Measurements from ENCODE around the gene EPB41L4A.

Gene EPB41L4A

GRCh38 chr5:112141582-112141981 is 277.5 kb downstream of the EPB41L4A start:
- no peak overlapping the region for H3K27ac ChIP-seq (ENCODE audit: low read length)
- no peaks in the 10 kb centered on the region for H3K36me3 ChIP-seq (ENCODE audit: control insufficient read depth in 2 of 2, insufficient read depth in 2 of 2, low read length in 2 of 2)
- H3K4me1 ChIP-seq (ENCODE audit: control insufficient read depth, insufficient read depth, low read length), result peaks cover 2% of the 10 kb centered on the region
- H3K4me3 ChIP-seq (ENCODE audit: low read length in 2 of 2), result no peak overlapping the region
- no peak overlapping the region for H3K9ac ChIP-seq (ENCODE audit: low read length in 2 of 2)
- H3K27me3 ChIP-seq (ENCODE audit: control insufficient read depth in 1 of 2, insufficient read depth in 2 of 2, low read length in 2 of 2), result no peaks in the 10 kb centered on the region
- no peaks in the 10 kb centered on the region for H3K9me3 ChIP-seq (ENCODE audit: control insufficient read depth in 2 of 2, low read length in 2 of 2)

DNA sequence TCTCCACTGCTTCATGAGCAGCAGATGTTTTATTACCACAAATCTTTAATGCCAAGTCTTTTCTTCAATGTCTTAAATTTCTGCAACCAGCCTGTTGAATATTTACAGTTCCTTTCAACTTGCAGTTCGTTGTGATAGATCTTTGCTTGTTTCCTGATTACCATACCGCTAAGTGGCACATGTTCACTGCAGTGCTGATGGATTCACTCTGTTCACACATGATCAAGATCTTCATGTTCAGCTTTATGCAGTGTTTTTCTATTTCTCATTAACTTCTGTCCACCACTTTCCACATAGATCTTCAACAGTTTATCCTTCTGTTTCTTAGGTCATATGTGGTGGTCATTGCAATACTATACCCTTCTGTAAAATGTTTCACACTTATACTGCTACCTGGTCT is 280.6 kb downstream of the EPB41L4A start:
- Histone ChIP-seq H3K4me3 (ENCODE audit: low read length in 2 of 2) (no peak overlapping the region), H3K4me1 (ENCODE audit: control insufficient read depth, insufficient read depth, low read length) (peaks cover 2% of the 10 kb centered on the region), H3K9me3 (ENCODE audit: control insufficient read depth in 2 of 2, low read length in 2 of 2) (no peaks in the 10 kb centered on the region), H3K9ac (ENCODE audit: low read length in 2 of 2) (no peak overlapping the region), H3K36me3 (ENCODE audit: control insufficient read depth in 2 of 2, insufficient read depth in 2 of 2, low read length in 2 of 2) (no peaks in the 10 kb centered on the region), H3K27me3 (ENCODE audit: control insufficient read depth in 1 of 2, insufficient read depth in 2 of 2, low read length in 2 of 2) (no peaks in the 10 kb centered on the region), H3K27ac (ENCODE audit: low read length) (no peak overlapping the region)

DNA sequence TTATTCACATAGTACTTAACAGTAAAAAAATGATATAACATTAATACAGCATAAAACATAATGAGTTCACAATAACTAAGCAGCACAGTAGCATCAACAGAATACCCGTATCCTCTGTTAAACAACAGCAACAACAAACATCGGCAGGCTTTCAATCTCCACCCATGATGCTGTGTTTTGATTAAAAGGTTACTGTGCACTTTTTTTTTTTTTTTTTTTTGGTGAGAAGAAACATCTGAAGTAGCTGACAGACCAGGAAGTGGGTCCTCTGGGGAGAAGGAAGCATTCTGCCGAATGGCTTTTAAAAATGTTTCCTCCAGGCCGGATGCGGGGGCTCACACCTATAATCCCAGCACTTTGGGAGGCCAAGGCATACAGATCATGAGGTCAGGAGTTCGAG is 282.3 kb downstream of the EPB41L4A start:
- Histone ChIP-seq H3K9me3 (ENCODE audit: control insufficient read depth in 2 of 2, low read length in 2 of 2) (no peaks in the 10 kb centered on the region), H3K36me3 (ENCODE audit: control insufficient read depth in 2 of 2, insufficient read depth in 2 of 2, low read length in 2 of 2) (no peaks in the 10 kb centered on the region), H3K27ac (ENCODE audit: low read length) (no peak overlapping the region), H3K9ac (ENCODE audit: low read length in 2 of 2) (no peak overlapping the region), H3K4me1 (ENCODE audit: control insufficient read depth, insufficient read depth, low read length) (no peaks in the 10 kb centered on the region), H3K4me3 (ENCODE audit: low read length in 2 of 2) (no peak overlapping the region), H3K27me3 (ENCODE audit: control insufficient read depth in 1 of 2, insufficient read depth in 2 of 2, low read length in 2 of 2) (no peaks in the 10 kb centered on the region)

DNA sequence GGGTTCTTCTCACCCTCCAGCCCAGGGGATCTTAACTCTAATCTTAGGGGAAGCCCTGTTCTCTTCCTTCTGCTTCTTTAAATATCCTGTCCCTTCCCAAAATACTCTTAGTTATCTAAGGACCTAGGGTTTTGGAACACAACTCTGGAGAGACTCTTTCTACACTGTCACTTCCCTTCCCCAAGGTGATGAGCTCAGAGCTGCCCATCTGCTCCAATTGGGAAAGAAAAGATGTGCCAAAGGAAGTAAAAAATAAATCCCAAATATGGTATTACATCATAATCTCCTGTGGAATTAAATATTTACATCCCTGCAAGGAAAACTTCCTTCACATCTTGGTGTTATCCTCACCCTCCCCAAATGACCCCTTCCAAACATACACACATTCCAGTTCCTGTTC is 291.2 kb downstream of the EPB41L4A start:
- Histone ChIP-seq H3K27ac (ENCODE audit: low read length) (no peak overlapping the region), H3K9ac (ENCODE audit: low read length in 2 of 2) (no peak overlapping the region), H3K9me3 (ENCODE audit: control insufficient read depth in 2 of 2, low read length in 2 of 2) (no peaks in the 10 kb centered on the region), H3K4me3 (ENCODE audit: low read length in 2 of 2) (no peak overlapping the region), H3K4me1 (ENCODE audit: control insufficient read depth, insufficient read depth, low read length) (no peaks in the 10 kb centered on the region), H3K27me3 (ENCODE audit: control insufficient read depth in 1 of 2, insufficient read depth in 2 of 2, low read length in 2 of 2) (no peaks in the 10 kb centered on the region), H3K36me3 (ENCODE audit: control insufficient read depth in 2 of 2, insufficient read depth in 2 of 2, low read length in 2 of 2) (no peaks in the 10 kb centered on the region)

DNA sequence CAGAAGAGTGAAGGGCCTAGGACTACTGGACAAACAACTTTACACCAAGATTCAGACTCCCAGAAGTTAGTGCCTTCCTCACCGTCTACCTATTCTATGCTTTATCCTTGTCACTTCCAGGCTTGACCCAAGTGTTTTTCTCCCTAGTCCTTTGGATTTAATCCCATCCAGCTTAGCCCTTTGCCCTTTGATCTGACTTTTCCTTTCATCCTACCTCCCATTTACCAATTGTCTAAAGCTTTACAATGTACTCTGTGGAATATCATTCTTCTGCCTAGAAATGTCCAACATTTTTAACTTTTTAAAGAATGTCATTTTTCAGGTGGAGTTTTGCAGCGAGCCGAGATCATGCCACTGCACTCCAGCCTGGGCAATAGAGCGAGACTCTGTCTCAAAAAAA is 292.1 kb downstream of the EPB41L4A start:
- Histone ChIP-seq H3K9me3 (ENCODE audit: control insufficient read depth in 2 of 2, low read length in 2 of 2) (no peaks in the 10 kb centered on the region), H3K9ac (ENCODE audit: low read length in 2 of 2) (no peak overlapping the region), H3K36me3 (ENCODE audit: control insufficient read depth in 2 of 2, insufficient read depth in 2 of 2, low read length in 2 of 2) (no peaks in the 10 kb centered on the region), H3K27me3 (ENCODE audit: control insufficient read depth in 1 of 2, insufficient read depth in 2 of 2, low read length in 2 of 2) (no peaks in the 10 kb centered on the region), H3K4me1 (ENCODE audit: control insufficient read depth, insufficient read depth, low read length) (no peaks in the 10 kb centered on the region), H3K4me3 (ENCODE audit: low read length in 2 of 2) (no peak overlapping the region), H3K27ac (ENCODE audit: low read length) (no peak overlapping the region)

DNA sequence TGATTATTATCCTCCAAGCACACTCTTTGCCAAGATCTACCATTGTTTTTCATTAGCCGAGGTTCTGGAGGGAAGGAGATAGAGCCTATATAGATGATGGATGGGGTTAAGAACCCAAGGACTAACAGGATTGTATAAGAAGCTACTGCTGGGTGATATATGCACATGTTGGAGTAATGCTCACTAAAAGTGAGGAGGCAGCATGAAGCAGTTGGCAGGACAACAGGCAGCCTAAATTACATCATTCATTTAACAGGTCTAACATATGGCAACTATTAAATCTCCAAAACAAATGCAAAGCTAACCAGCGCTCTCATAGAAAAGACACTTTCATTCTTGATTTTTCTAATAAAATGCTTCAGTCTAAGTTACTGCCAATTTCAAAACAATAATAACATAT is 293.2 kb downstream of the EPB41L4A start:
- Histone ChIP-seq H3K27me3 (ENCODE audit: control insufficient read depth in 1 of 2, insufficient read depth in 2 of 2, low read length in 2 of 2) (no peaks in the 10 kb centered on the region), H3K4me3 (ENCODE audit: low read length in 2 of 2) (no peak overlapping the region), H3K27ac (ENCODE audit: low read length) (no peak overlapping the region), H3K36me3 (ENCODE audit: control insufficient read depth in 2 of 2, insufficient read depth in 2 of 2, low read length in 2 of 2) (no peaks in the 10 kb centered on the region), H3K9me3 (ENCODE audit: control insufficient read depth in 2 of 2, low read length in 2 of 2) (peaks cover 0 to 1% of the 10 kb centered on the region in 2 donors), H3K4me1 (ENCODE audit: control insufficient read depth, insufficient read depth, low read length) (no peaks in the 10 kb centered on the region), H3K9ac (ENCODE audit: low read length in 2 of 2) (no peak overlapping the region)

GRCh38 chr5:112124788-112125187 is 294.3 kb downstream of the EPB41L4A start:
- peaks cover 0 to 4% of the 10 kb centered on the region in 2 donors for H3K9me3 ChIP-seq (ENCODE audit: control insufficient read depth in 2 of 2, low read length in 2 of 2)
- no peaks in the 10 kb centered on the region for H3K27me3 ChIP-seq (ENCODE audit: control insufficient read depth in 1 of 2, insufficient read depth in 2 of 2, low read length in 2 of 2)
- no peaks in the 10 kb centered on the region for H3K4me1 ChIP-seq (ENCODE audit: control insufficient read depth, insufficient read depth, low read length)
- H3K4me3 ChIP-seq (ENCODE audit: low read length in 2 of 2), result no peak overlapping the region
- no peaks in the 10 kb centered on the region for H3K36me3 ChIP-seq (ENCODE audit: control insufficient read depth in 2 of 2, insufficient read depth in 2 of 2, low read length in 2 of 2)
- H3K27ac ChIP-seq (ENCODE audit: low read length), result no peak overlapping the region
- H3K9ac ChIP-seq (ENCODE audit: low read length in 2 of 2), result no peak overlapping the region

DNA sequence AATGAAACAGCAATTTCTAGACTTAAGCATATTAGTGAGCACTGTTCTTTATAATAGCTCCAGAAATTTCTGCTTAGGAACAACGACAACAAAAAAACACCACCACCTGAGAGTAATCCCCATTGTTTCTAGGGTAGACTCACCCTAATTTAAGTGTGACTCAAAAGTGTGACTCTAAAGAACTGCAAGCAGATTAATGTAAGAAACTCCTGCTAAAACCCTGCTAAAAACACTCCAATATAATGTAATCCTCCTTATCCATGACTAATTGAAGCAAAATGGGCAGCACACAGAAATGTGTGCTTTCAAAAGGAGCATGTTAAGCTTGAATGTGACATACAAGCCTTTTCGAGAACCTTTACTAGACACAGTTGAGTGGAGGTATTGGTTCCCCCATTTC is 296.0 kb downstream of the EPB41L4A start:
- H3K27ac ChIP-seq (ENCODE audit: low read length), result no peak overlapping the region
- no peaks in the 10 kb centered on the region for H3K4me1 ChIP-seq (ENCODE audit: control insufficient read depth, insufficient read depth, low read length)
- no peaks in the 10 kb centered on the region for H3K27me3 ChIP-seq (ENCODE audit: control insufficient read depth in 1 of 2, insufficient read depth in 2 of 2, low read length in 2 of 2)

DNA sequence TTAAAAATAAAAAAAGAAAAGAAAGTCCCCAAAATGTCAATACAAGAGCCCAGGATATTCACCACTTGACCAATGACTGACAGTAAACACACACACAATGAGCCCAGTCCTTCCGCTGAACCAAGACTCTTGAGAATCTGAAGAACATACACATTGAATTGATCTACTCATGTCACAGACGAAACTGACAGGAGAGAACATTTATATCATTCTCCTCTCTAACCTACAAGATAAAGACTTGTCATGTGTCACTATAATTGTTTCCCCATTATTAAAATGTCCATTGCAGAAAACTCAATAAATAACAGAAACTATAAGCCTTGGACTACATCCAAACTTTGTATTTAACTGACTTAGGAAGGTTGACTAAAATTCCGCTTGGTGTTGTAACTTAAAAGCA is 296.7 kb downstream of the EPB41L4A start:
- no peak overlapping the region for H3K27ac ChIP-seq (ENCODE audit: low read length)
- no peaks in the 10 kb centered on the region for H3K36me3 ChIP-seq (ENCODE audit: control insufficient read depth in 2 of 2, insufficient read depth in 2 of 2, low read length in 2 of 2)
- no peaks in the 10 kb centered on the region for H3K4me1 ChIP-seq (ENCODE audit: control insufficient read depth, insufficient read depth, low read length)
- no peak overlapping the region for H3K4me3 ChIP-seq (ENCODE audit: low read length in 2 of 2)
- H3K9me3 ChIP-seq (ENCODE audit: control insufficient read depth in 2 of 2, low read length in 2 of 2), result peaks cover 0 to 4% of the 10 kb centered on the region in 2 donors
- H3K27me3 ChIP-seq (ENCODE audit: control insufficient read depth in 1 of 2, insufficient read depth in 2 of 2, low read length in 2 of 2), result no peaks in the 10 kb centered on the region
- H3K9ac ChIP-seq (ENCODE audit: low read length in 2 of 2), result no peak overlapping the region

More for the DNA sequence above, 296.0 kb downstream of the EPB41L4A start:
- H3K36me3 ChIP-seq (ENCODE audit: control insufficient read depth in 2 of 2, insufficient read depth in 2 of 2, low read length in 2 of 2), result no peaks in the 10 kb centered on the region
- H3K9me3 ChIP-seq (ENCODE audit: control insufficient read depth in 2 of 2, low read length in 2 of 2), result peaks cover 0 to 4% of the 10 kb centered on the region in 2 donors
- no peak overlapping the region for H3K4me3 ChIP-seq (ENCODE audit: low read length in 2 of 2)
- H3K9ac ChIP-seq (ENCODE audit: low read length in 2 of 2), result no peak overlapping the region

- Histone ChIP-seq H3K4me1 (ENCODE audit: control insufficient read depth, insufficient read depth, low read length) (no peaks in the 10 kb centered on the region), H3K4me3 (ENCODE audit: low read length in 2 of 2) (no peak overlapping the region), H3K27me3 (ENCODE audit: control insufficient read depth in 1 of 2, insufficient read depth in 2 of 2, low read length in 2 of 2) (no peaks in the 10 kb centered on the region), H3K36me3 (ENCODE audit: control insufficient read depth in 2 of 2, insufficient read depth in 2 of 2, low read length in 2 of 2) (no peaks in the 10 kb centered on the region), H3K27ac (ENCODE audit: low read length) (no peak overlapping the region), H3K9ac (ENCODE audit: low read length in 2 of 2) (no peak overlapping the region), H3K9me3 (ENCODE audit: control insufficient read depth in 2 of 2, low read length in 2 of 2) (peaks cover 0 to 4% of the 10 kb centered on the region in 2 donors)
Observed at GRCh38 chr5:112121258-112121657, 297.8 kb downstream of the EPB41L4A start.

GRCh38 chr5:112119969-112120368 is 299.1 kb downstream of the EPB41L4A start:
- Histone ChIP-seq H3K27me3 (ENCODE audit: control insufficient read depth in 1 of 2, insufficient read depth in 2 of 2, low read length in 2 of 2) (no peaks in the 10 kb centered on the region), H3K9me3 (ENCODE audit: control insufficient read depth in 2 of 2, low read length in 2 of 2) (peaks cover 0 to 4% of the 10 kb centered on the region in 2 donors), H3K27ac (ENCODE audit: low read length) (no peak overlapping the region), H3K4me3 (ENCODE audit: low read length in 2 of 2) (no peak overlapping the region), H3K36me3 (ENCODE audit: control insufficient read depth in 2 of 2, insufficient read depth in 2 of 2, low read length in 2 of 2) (no peaks in the 10 kb centered on the region), H3K9ac (ENCODE audit: low read length in 2 of 2) (no peak overlapping the region), H3K4me1 (ENCODE audit: control insufficient read depth, insufficient read depth, low read length) (no peaks in the 10 kb centered on the region)
